K562 (cell line): Measurements from ENCODE around the gene DOCK1. TPM values are rescaled to one million over a fixed set of nuclear protein-coding genes. Genes with fewer than 3 reads are reported as not detected.

Source experiments
- ATAC-seq: fragments of 200-7000 bp; cut with Tn5 transposase; 3 replicates; pipeline ENCODE4 v1.9.1; 2020; ENCODE audit warnings: moderate library complexity
- BruUV-seq: library from RNA; stranded (reverse); fragments of 400-500 nt; replicated peaks from 2 replicates; lab custom pipeline; 2021; lab: Mats Ljungman, UMichigan
- CTCF ChIA-PET: fragments of 300-600 bp; formaldehyde crosslinking; extraction: SDS; loops from one replicate; lab custom pipeline; 2021; ENCODE audit warnings: low intra/inter-chr PET ratio; lab: Yijun Ruan, JAX
- POLR2A ChIA-PET: fragments of 300-600, 350-650 bp; sonication (Branson Sonifier 250); formaldehyde crosslinking; extraction: SDS; loops from one replicate; lab custom pipeline; 2021; ENCODE audit warnings: antibody characterized with exemption, inconsistent platforms; lab: Yijun Ruan, JAX
- DNase-seq, 4 experiments: peaks; one replicate each; pipeline versions ENCODE4 v3.0.0 to v3.0.0-alpha.2; 2011 to 2018; ENCODE audit warnings: low spot score in 3 of 4, mixed read lengths in 3 of 4; ENCODE audit errors: extremely low read depth in 1 of 4
- FAIRE-seq: peaks from 2 replicates; lab custom pipeline; 2011; peaks lifted over from hg19 to GRCh38; lab: Jason Lieb, UNC
- H2AFZ ChIP-seq: 2 replicates; pipeline ENCODE4 v1.6.0; 2011; ENCODE audit warnings: low read depth, low read length, control low read depth, inconsistent platforms
- H3K27ac ChIP-seq: fragments of 200-600 bp; 3 replicates; pipeline ENCODE4 v1.8.0; 2011; ENCODE audit warnings: low read depth, mild to moderate bottlenecking, control low read depth, inconsistent platforms, low read length, moderate library complexity, mixed read lengths; ENCODE audit errors: extremely low read depth
- H3K27me3 ChIP-seq, 2 experiments: fragments of 300-600 bp in 1 of 2; 2 replicates in 1 of 2; 3 replicates in 1 of 2; pipeline versions ENCODE4 v1.6.0 to v1.8.0; 2011; ENCODE audit warnings: inconsistent platforms in 2 of 2, low read length in 2 of 2, mild to moderate bottlenecking in 1 of 2, mixed read lengths in 1 of 2, moderate library complexity in 1 of 2; ENCODE audit not compliant: control insufficient read depth in 2 of 2, insufficient read depth in 2 of 2
- H3K36me3 ChIP-seq: fragments of 300-600 bp; 3 replicates; pipeline ENCODE4 v1.8.0; 2011; ENCODE audit warnings: mild to moderate bottlenecking, low read length, inconsistent platforms; ENCODE audit not compliant: control insufficient read depth, insufficient read depth
- H3K4me1 ChIP-seq, 2 experiments: fragments of 200-600 bp in 1 of 2; replicated peaks in 1 of 2; 2 replicates in 1 of 2; 3 replicates in 1 of 2; pipeline versions ENCODE4 v1.5.1 to v1.8.0; 2011; ENCODE audit warnings: inconsistent platforms in 2 of 2, low read length in 2 of 2, mild to moderate bottlenecking in 1 of 2, mixed read lengths in 1 of 2, moderate library complexity in 1 of 2; ENCODE audit not compliant: control insufficient read depth in 2 of 2, insufficient read depth in 2 of 2
- H3K4me2 ChIP-seq: 2 replicates; pipeline ENCODE4 v1.6.1; 2011; ENCODE audit warnings: low read length, control low read depth, inconsistent platforms, mixed read lengths; ENCODE audit not compliant: insufficient read depth
- H3K4me3 ChIP-seq: fragments of 200-600 bp; sonication (generic), shearing (Covaris generic); 2 replicates; pipeline ENCODE4 v1.5.1; 2016; ENCODE audit warnings: control low read depth, inconsistent platforms
- H3K79me2 ChIP-seq: fragments of 200-600 bp; 3 replicates; pipeline ENCODE4 v1.8.0; 2011; ENCODE audit warnings: low read length, inconsistent platforms; ENCODE audit not compliant: control insufficient read depth, insufficient read depth
- H3K9ac ChIP-seq, 2 experiments: 2 replicates each; pipeline versions ENCODE4 v1.6.0 to v1.6.1; 2011; ENCODE audit warnings: low read depth in 2 of 2, low read length in 2 of 2, control low read depth in 1 of 2, inconsistent platforms in 1 of 2, mild to moderate bottlenecking in 1 of 2, mixed read lengths in 1 of 2; ENCODE audit not compliant: insufficient read depth in 1 of 2
- H3K9me1 ChIP-seq: one replicate; pipeline ENCODE4 v1.6.0; 2011; ENCODE audit warnings: inconsistent platforms, mild to moderate bottlenecking, low read length, moderate library complexity; ENCODE audit not compliant: control insufficient read depth, insufficient read depth
- H3K9me3 ChIP-seq: replicated peaks from 2 replicates; pipeline ENCODE4 v1.5.1; 2011; ENCODE audit warnings: low read depth, low read length, inconsistent platforms; ENCODE audit not compliant: control insufficient read depth, insufficient read depth
- H4K20me1 ChIP-seq: replicated peaks from 2 replicates; pipeline ENCODE4 v1.6.1; 2011; ENCODE audit warnings: low read length, inconsistent platforms, mixed read lengths; ENCODE audit not compliant: control insufficient read depth, insufficient read depth
- ASH1L ChIP-seq: fragments of 450-650 bp; IDR thresholded peaks from 2 replicates; pipeline ENCODE4 v1.6.1; 2018; ENCODE audit warnings: borderline replicate concordance, mild to moderate bottlenecking, low read depth; ENCODE audit not compliant: partially characterized antibody
- BCOR ChIP-seq: fragments of 450-650 bp; IDR thresholded peaks from 2 replicates; pipeline ENCODE4 v1.6.1; 2016
- C11orf30 ChIP-seq: fragments of 450-650 bp; IDR thresholded peaks from 2 replicates; pipeline ENCODE4 v1.6.1; 2016; ENCODE audit warnings: low read depth, mild to moderate bottlenecking
- CBX1 ChIP-seq: sonication (generic); IDR thresholded peaks from 2 replicates; pipeline ENCODE4 v1.6.1; 2016; ENCODE audit warnings: antibody characterized with exemption, low read depth, mild to moderate bottlenecking
- CHD1 ChIP-seq: fragments of 200-600 bp; sonication (generic); IDR thresholded peaks from one replicate; pipeline ENCODE4 v1.6.1; 2012; ENCODE audit warnings: mild to moderate bottlenecking, moderate library complexity, low read length, inconsistent platforms
- DDX20 ChIP-seq: fragments of 450-650 bp; IDR thresholded peaks from 2 replicates; pipeline ENCODE4 v1.6.1; 2016; ENCODE audit warnings: missing genetic modification characterization, low read depth, mild to moderate bottlenecking, missing compliant biosample characterization, moderate library complexity
- DPF2 ChIP-seq: fragments of 450-650 bp; IDR thresholded peaks from 2 replicates; pipeline ENCODE4 v1.6.1; 2016
- EWSR1 ChIP-seq: fragments of 450-650 bp; IDR thresholded peaks from 2 replicates; pipeline ENCODE4 v1.6.1; 2018; ENCODE audit warnings: borderline replicate concordance, mild to moderate bottlenecking, low read depth, moderate library complexity; ENCODE audit not compliant: partially characterized antibody
- GABPA ChIP-seq: fragments of 200-800 bp; sonication (Bioruptor generic); conservative IDR thresholded peaks from 2 replicates; pipeline ENCODE4 v1.6.1; 2016; ENCODE audit warnings: low read depth, missing genetic modification characterization, missing compliant biosample characterization
- HEY1 ChIP-seq: fragments of 250-450 bp; sonication (Bioruptor Pico); IDR thresholded peaks from 2 replicates; pipeline ENCODE4 v1.5.0; 2020; ENCODE audit warnings: mild to moderate bottlenecking, moderate library complexity, borderline replicate concordance
- L3MBTL2 ChIP-seq: fragments of 450-650 bp; IDR thresholded peaks from 2 replicates; pipeline ENCODE4 v1.6.1; 2016; ENCODE audit warnings: mild to moderate bottlenecking, moderate library complexity
- POLR2A ChIP-seq: fragments of 450-650 bp; conservative IDR thresholded peaks from 2 replicates; pipeline ENCODE4 v1.6.1; 2016
- SMARCA4 ChIP-seq: fragments of 450-650 bp; IDR thresholded peaks from 2 replicates; pipeline ENCODE4 v1.6.1; 2016
- ZNF12 ChIP-seq: sonication (generic); formaldehyde crosslinking; IDR thresholded peaks from 2 replicates; pipeline ENCODE4 v1.4.0; 2020; ENCODE audit warnings: mild to moderate bottlenecking, missing genetic modification reagents
- ZNF175 ChIP-seq: fragments of 200-800 bp; sonication (Bioruptor generic); IDR thresholded peaks from 2 replicates; pipeline ENCODE4 v1.6.1; 2016; ENCODE audit warnings: low read depth, mild to moderate bottlenecking, missing genetic modification characterization, missing compliant biosample characterization
- ZNF184 ChIP-seq: sonication (generic); formaldehyde crosslinking; IDR thresholded peaks from 2 replicates; pipeline ENCODE4 v1.5.0; 2020; ENCODE audit warnings: missing genetic modification reagents
- ZNF224 ChIP-seq: sonication (generic); formaldehyde crosslinking; IDR thresholded peaks from 2 replicates; pipeline ENCODE4 v1.8.0; 2022; ENCODE audit warnings: mild to moderate bottlenecking, missing genetic modification reagents
- ZNF699 ChIP-seq: fragments of 250-450 bp; sonication (Bioruptor Pico); IDR thresholded peaks from 2 replicates; pipeline ENCODE4 v1.8.0; 2021; ENCODE audit warnings: mild to moderate bottlenecking, moderate library complexity; ENCODE audit not compliant: insufficient replicate concordance
- WGBS: fragments of 100-300 bp; shearing (Covaris generic); methylation state at CpG from one replicate; pipeline ENCODE4 v1.1.6; 2016; ENCODE audit warnings: low coverage, mixed read lengths; ENCODE audit not compliant: insufficient coverage; ENCODE audit errors: missing lambda C conversion rate; 5-methylcytosine and 5-hydroxymethylcytosine counted together
- in situ Hi-C: fragments of 300-500 bp; cut with MboI; formaldehyde crosslinking; loops from 4 replicates; pipeline ENCODE4 v1.15.0; 2018; ENCODE audit warnings: inconsistent platforms, mixed read lengths
- intact Hi-C: fragments of 100-400 bp; cut with micrococcal nuclease; formaldehyde crosslinking; loops from 2 replicates; pipeline ENCODE4 v1.14.2; 2022
- polyA plus RNA-seq, 8 experiments: library from polyadenylated mRNA; depleted of rRNA in 4 of 8; stranded (reverse) in 5 of 8; unstranded in 3 of 8; fragments of >200 nt; fragmentation: Nextera tagmentation in 2 of 8; fragmentation: Illumina TruSeq in 1 of 8; extraction: Ambion mirVana in 2 of 8; extraction: Trizol in 1 of 8; gene quantifications; 2 replicates each; pipeline versions ENCODE4 v1.2.1 to v1.2.3, GENCODE V29; 2011 to 2014; ENCODE audit warnings: inconsistent platforms in 1 of 8, missing spikeins in 1 of 8
- total RNA-seq, 7 experiments: library from RNA; depleted of rRNA in 6 of 7; stranded (reverse); fragments of >200 nt in 6 of 7; fragmentation: Illumina TruSeq in 2 of 7; extraction: Trizol in 2 of 7; gene quantifications; 2 replicates each; pipeline versions ENCODE4 v1.2.1 to v1.2.3, GENCODE V29; 2011 to 2021; ENCODE audit warnings: low replicate concordance in 1 of 7
- TF ChIP-seq, protein P1 (sequence below): fragments of 450-650 bp; formaldehyde crosslinking; IDR thresholded peaks from 2 replicates; pipeline ENCODE4 v1.4.0; 2020; ENCODE audit warnings: mild to moderate bottlenecking, moderate library complexity
- TF ChIP-seq, protein P2 (sequence below): fragments of 250-450 bp; sonication (Bioruptor Pico); IDR thresholded peaks from 2 replicates; pipeline ENCODE4 v1.6.1; 2021; ENCODE audit warnings: mild to moderate bottlenecking

Gene DOCK1
- total and polyA plus RNA-seq, 9 of the 15 experiments (the other 6 are each of a cell fraction or from before 2014, with no cell fraction given) = 0.31 TPM; not detected in 8

DNA sequence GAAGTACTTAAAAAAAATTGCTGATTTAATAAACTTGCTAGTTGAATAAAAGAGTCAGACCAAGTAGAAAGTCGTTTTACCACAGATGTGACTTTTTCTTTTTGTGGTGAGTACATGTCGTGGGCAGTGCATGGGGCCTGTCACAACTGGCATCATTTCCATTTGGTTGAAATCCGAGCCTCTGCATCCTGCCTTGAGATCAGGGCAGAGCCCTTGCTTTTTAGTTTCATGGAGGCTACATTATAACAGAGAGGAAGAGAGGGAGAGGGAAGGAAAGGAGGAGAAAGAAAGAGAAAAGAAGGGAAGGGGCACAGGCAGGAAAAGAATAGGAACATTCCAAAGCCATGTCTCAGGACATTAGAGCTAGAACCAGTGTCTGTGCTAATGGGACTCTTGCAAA is 311.6 kb downstream of the DOCK1 start:
- Histone ChIP-seq H3K4me1 (no peaks in the 10 kb centered on the region), H3K4me3 (no peak overlapping the region), H3K9ac (no peak overlapping the region), H3K79me2 (no peaks in the 10 kb centered on the region), H3K36me3 (no peaks in the 10 kb centered on the region), H2AFZ (no peak overlapping the region), H4K20me1 (no peaks in the 10 kb centered on the region), H3K27ac (no peak overlapping the region), H3K9me1 (no peaks in the 10 kb centered on the region), H3K27me3 (no peaks in the 10 kb centered on the region), H3K9me3 (no peaks in the 10 kb centered on the region), H3K4me2 (no peak overlapping the region)
- DNase-seq (no peak), ATAC-seq (no peak), FAIRE-seq (no peak)
- intact Hi-C loops (no loop called here), in situ Hi-C loops (no loop called here)
- no TSS peak for BruUV-seq
- POLR2A ChIA-PET = no interaction called here
- no CpG with 5 or more reads among the region's 3 CpGs for WGBS
- CTCF ChIA-PET = no interaction called here
- TF ChIP-seq ZNF175 (CRISPR knock-in tag) = no peak
- no peak for TF ChIP-seq DPF2
- no peak for TF ChIP-seq CBX1
- TF ChIP-seq HEY1 (CRISPR knock-in tag) = no peak
- no peak for TF ChIP-seq POLR2A
- TF ChIP-seq L3MBTL2 = no peak
- TF ChIP-seq EWSR1 = no peak
- no peak for TF ChIP-seq ZNF699 (CRISPR knock-in tag)
- no peak for TF ChIP-seq BCOR
- TF ChIP-seq DDX20 = no peak
- TF ChIP-seq, protein P1, sequence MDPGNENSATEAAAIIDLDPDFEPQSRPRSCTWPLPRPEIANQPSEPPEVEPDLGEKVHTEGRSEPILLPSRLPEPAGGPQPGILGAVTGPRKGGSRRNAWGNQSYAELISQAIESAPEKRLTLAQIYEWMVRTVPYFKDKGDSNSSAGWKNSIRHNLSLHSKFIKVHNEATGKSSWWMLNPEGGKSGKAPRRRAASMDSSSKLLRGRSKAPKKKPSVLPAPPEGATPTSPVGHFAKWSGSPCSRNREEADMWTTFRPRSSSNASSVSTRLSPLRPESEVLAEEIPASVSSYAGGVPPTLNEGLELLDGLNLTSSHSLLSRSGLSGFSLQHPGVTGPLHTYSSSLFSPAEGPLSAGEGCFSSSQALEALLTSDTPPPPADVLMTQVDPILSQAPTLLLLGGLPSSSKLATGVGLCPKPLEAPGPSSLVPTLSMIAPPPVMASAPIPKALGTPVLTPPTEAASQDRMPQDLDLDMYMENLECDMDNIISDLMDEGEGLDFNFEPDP (CRISPR knock-in tag) = no peak
- no peak for TF ChIP-seq ZNF224 (CRISPR knock-in tag)
- TF ChIP-seq ASH1L = no peak
- TF ChIP-seq C11orf30 = no peak
- TF ChIP-seq ZNF184 (CRISPR knock-in tag) = no peak
- no peak for TF ChIP-seq ZNF12 (CRISPR knock-in tag)
- TF ChIP-seq, protein P2, sequence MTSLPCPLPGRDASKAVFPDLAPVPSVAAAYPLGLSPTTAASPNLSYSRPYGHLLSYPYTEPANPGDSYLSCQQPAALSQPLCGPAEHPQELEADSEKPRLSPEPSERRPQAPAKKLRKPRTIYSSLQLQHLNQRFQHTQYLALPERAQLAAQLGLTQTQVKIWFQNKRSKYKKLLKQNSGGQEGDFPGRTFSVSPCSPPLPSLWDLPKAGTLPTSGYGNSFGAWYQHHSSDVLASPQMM (CRISPR knock-in tag) = no peak
- TF ChIP-seq SMARCA4 = no peak
- no peak for TF ChIP-seq CHD1
- no peak for TF ChIP-seq GABPA
